ENCODE data around the gene PPM1L. TPM values are rescaled to one million over a fixed set of nuclear protein-coding genes. Genes with fewer than 3 reads are reported as not detected.

The PPM1L gene
- total and polyA plus RNA-seq, 2 experiments from 2014 or later, result 1.2 to 12.6 TPM

DNA sequence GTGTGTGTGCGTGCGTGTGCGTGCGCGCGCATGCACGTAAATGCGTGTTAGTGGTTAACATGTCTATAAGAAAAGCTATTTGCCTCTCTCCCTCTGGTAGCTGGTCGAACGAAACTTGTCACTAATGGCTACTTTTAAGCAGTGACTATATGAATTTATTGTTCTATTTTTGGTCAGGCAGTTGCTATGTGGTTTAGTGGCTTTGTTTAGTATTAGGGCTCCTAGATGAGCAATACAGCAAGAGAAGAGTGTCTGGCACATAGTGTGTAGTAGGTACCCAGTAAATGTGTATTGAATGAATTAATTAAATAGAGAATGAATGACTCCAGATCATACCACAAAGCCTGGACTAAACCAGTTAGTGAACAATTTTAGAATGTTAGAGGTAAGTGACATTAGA lies 171.6 kb downstream of the PPM1L start:
- DNase-seq (ENCODE audit: low read depth in 1 of 2, low spot score in 1 of 2), result no peak
- H3K9me3 ChIP-seq (ENCODE audit: low read depth), result no peaks in the 10 kb centered on the region
- no peaks in the 10 kb centered on the region for H3K27me3 ChIP-seq
- no peaks in the 10 kb centered on the region for H3K36me3 ChIP-seq
- no peaks in the 10 kb centered on the region for H3K4me1 ChIP-seq (ENCODE audit: low read depth)
- H3K27ac ChIP-seq, result no peak overlapping the region
- no peak overlapping the region for H3K4me3 ChIP-seq
- no peak for TF ChIP-seq CTCF (IDR thresholded peaks at IDR 0.05; ENCODE audit: low read depth, low read length)

GRCh38 chr3:160928183-160928726 lies 172.2 kb downstream of the PPM1L start:
- H3K36me3 ChIP-seq, result no peaks in the 10 kb centered on the region
- no peaks in the 10 kb centered on the region for H3K27me3 ChIP-seq
- DNase-seq (ENCODE audit: low read depth in 1 of 2, low spot score in 1 of 2), result peak in 1 of 2 donors; percentile 3
- no peak for TF ChIP-seq CTCF (IDR thresholded peaks at IDR 0.05; ENCODE audit: low read depth, low read length)
- no peaks in the 10 kb centered on the region for H3K9me3 ChIP-seq (ENCODE audit: low read depth)
- H3K27ac ChIP-seq, result no peak overlapping the region
- H3K4me1 ChIP-seq (ENCODE audit: low read depth), result no peaks in the 10 kb centered on the region
- no peak overlapping the region for H3K4me3 ChIP-seq

DNA sequence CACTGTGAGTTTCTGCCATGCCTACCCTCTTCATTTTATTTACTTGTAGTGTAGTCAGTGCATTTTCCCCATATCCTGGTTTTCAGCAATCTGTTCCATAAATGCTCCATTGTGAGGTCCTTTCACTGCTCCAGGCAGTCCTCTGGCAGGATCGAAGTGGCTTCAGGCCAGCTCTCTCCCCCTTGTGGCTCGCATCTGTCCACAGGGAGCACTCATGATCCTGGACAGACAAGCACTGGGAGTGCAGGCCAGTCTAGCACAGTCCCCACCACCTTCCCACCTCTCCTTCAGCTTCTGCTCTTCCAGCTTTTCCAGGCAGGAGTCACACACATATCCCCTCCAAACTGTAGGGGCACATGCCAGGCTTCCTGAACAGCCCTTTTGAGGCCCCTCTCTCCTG lies 173.6 kb downstream of the PPM1L start:
- no peaks in the 10 kb centered on the region for H3K27me3 ChIP-seq
- no peaks in the 10 kb centered on the region for H3K9me3 ChIP-seq (ENCODE audit: low read depth)
- no peak overlapping the region for H3K27ac ChIP-seq
- DNase-seq (ENCODE audit: low read depth in 1 of 2, low spot score in 1 of 2), result peak; percentile 3 to 29
- no peaks in the 10 kb centered on the region for H3K36me3 ChIP-seq
- no peak overlapping the region for H3K4me3 ChIP-seq
- H3K4me1 ChIP-seq (ENCODE audit: low read depth), result no peaks in the 10 kb centered on the region
- peak; percentile 10 for TF ChIP-seq CTCF (IDR thresholded peaks at IDR 0.05; ENCODE audit: low read depth, low read length)

DNA sequence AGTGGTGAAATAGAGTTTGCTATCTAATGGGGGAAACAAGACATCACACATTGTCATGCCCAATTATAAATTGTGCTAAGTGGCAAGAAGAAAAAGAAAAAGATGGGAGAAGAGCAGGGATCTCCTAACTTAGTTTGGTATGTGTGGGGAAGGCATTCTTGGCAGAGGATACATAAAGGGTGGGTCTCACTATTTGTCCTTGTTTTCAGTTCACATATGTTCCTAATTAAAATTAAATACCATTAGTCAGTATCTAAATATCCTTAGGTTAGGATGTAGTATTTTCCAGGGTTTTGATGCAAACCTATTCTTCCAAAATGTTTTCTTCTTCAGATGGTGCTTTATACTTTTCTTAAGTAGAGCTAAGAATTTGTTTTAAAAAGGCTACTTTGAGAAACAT lies 175.4 kb downstream of the PPM1L start:
- Histone ChIP-seq H3K4me3 (no peak overlapping the region), H3K4me1 (ENCODE audit: low read depth) (no peaks in the 10 kb centered on the region), H3K27ac (no peak overlapping the region), H3K27me3 (no peaks in the 10 kb centered on the region), H3K9me3 (ENCODE audit: low read depth) (no peaks in the 10 kb centered on the region), H3K36me3 (no peaks in the 10 kb centered on the region)
- DNase-seq (ENCODE audit: low read depth in 1 of 2, low spot score in 1 of 2), result peak in 1 of 2 donors; percentile 9
- TF ChIP-seq CTCF (IDR thresholded peaks at IDR 0.05; ENCODE audit: low read depth, low read length), result no peak

GRCh38 chr3:160935413-160936095 lies 179.5 kb downstream of the PPM1L start:
- H3K4me1 ChIP-seq (ENCODE audit: low read depth), result no peaks in the 10 kb centered on the region
- no peaks in the 10 kb centered on the region for H3K27me3 ChIP-seq
- H3K4me3 ChIP-seq, result no peak overlapping the region
- DNase-seq (ENCODE audit: low read depth in 1 of 2, low spot score in 1 of 2), result peak in 1 of 2 donors; percentile 49
- no peak overlapping the region for H3K27ac ChIP-seq
- H3K9me3 ChIP-seq (ENCODE audit: low read depth), result no peaks in the 10 kb centered on the region
- no peaks in the 10 kb centered on the region for H3K36me3 ChIP-seq
- TF ChIP-seq CTCF (IDR thresholded peaks at IDR 0.05; ENCODE audit: low read depth, low read length), result no peak
